Loucy (cell line): Measurements from ENCODE around the gene NDE1.

ENCODE experiments used
- H2AFZ ChIP-seq: fragments of 200-600 bp; sonication (generic); 2 replicates; pipeline ENCODE4 v1.6.0; 2016; ENCODE audit warnings: antibody characterized with exemption, mild to moderate bottlenecking, low read length, moderate library complexity
- H3F3A ChIP-seq: fragments of 200-600 bp; 2 replicates; pipeline ENCODE4 v1.6.0; 2016; ENCODE audit warnings: antibody characterized with exemption, low read depth, mild to moderate bottlenecking
- H3K27me3 ChIP-seq: fragments of 200-600 bp; sonication (generic); 2 replicates; pipeline ENCODE4 v1.6.1; 2014; ENCODE audit warnings: low read length, mild to moderate bottlenecking; ENCODE audit not compliant: insufficient read depth, poor library complexity, severe bottlenecking
- H3K36me3 ChIP-seq: fragments of 200-600 bp; sonication (generic); 2 replicates; pipeline ENCODE4 v1.6.1; 2016; ENCODE audit warnings: low read length; ENCODE audit not compliant: insufficient read depth
- H3K4me1 ChIP-seq: fragments of 200-600 bp; sonication (generic); 2 replicates; pipeline ENCODE4 v1.5.1; 2014; ENCODE audit warnings: low read length, mild to moderate bottlenecking; ENCODE audit not compliant: insufficient read depth, poor library complexity, severe bottlenecking
- H3K4me2 ChIP-seq: fragments of 200-600 bp; sonication (generic); 2 replicates; pipeline ENCODE4 v1.6.0; 2014; ENCODE audit warnings: antibody characterized with exemption, low read length, low read depth, mild to moderate bottlenecking; ENCODE audit not compliant: poor library complexity, severe bottlenecking
- H3K4me3 ChIP-seq: fragments of 200-600 bp; sonication (generic); 2 replicates; pipeline ENCODE4 v1.5.1; 2014; ENCODE audit warnings: low read length, mild to moderate bottlenecking, mixed read lengths; ENCODE audit not compliant: poor library complexity, severe bottlenecking
- H3K79me2 ChIP-seq: fragments of 200-600 bp; sonication (generic); 2 replicates; pipeline ENCODE4 v1.6.1; 2014; ENCODE audit warnings: low read length; ENCODE audit not compliant: insufficient read depth
- H3K9ac ChIP-seq: fragments of 200-600 bp; sonication (generic); 2 replicates; pipeline ENCODE4 v1.6.0; 2014; ENCODE audit warnings: mild to moderate bottlenecking, low read depth, low read length, moderate library complexity; ENCODE audit not compliant: poor library complexity, severe bottlenecking
- H3K9me2 ChIP-seq: fragments of 200-600 bp; sonication (generic); replicated peaks from 2 replicates; pipeline ENCODE4 v1.6.1; 2016; ENCODE audit warnings: low read depth, low read length, mixed read lengths
- H3K9me3 ChIP-seq: fragments of 200-600 bp; sonication (generic); 2 replicates; pipeline ENCODE4 v1.6.1; 2014; ENCODE audit warnings: mild to moderate bottlenecking, antibody characterized with exemption, low read length, low read depth; ENCODE audit not compliant: insufficient read depth
- H4K20me1 ChIP-seq: fragments of 200-600 bp; sonication (generic); 2 replicates; pipeline ENCODE4 v1.6.0; 2014; ENCODE audit warnings: antibody characterized with exemption, low read length, mild to moderate bottlenecking; ENCODE audit not compliant: insufficient read depth, poor library complexity, severe bottlenecking
- EZH2phosphoT487 ChIP-seq: fragments of 200-600 bp; IDR thresholded peaks from 2 replicates; pipeline ENCODE4 v1.6.1; 2018; ENCODE audit warnings: antibody characterized with exemption, mild to moderate bottlenecking, moderate library complexity, borderline replicate concordance
- TF ChIP-seq, protein P1 (sequence below): fragments of 200-600 bp; sonication (generic); conservative IDR thresholded peaks from 2 replicates; pipeline ENCODE4 v1.5.1; 2014; ENCODE audit warnings: mild to moderate bottlenecking, antibody characterized with exemption, low read length

NDE1 gene

DNA sequence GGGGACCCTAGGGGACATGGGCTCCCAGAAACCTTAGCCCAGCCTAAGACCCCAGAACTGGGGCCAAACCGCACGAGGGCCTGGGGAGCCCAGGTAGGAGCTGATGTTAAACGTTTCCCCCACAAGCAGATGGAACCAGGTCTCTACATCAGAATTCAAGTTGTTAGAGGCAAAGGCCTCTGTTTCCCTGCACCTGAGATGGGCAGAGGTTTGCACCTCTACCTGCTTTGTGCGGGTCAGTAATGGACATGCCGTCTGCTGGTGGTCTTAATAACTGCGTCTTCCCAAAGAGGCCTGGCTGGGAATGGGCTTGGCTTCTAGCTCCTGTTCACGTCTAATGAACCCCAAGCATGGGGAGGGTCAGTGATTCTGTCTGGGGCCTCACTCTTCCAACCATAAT is 79.1 kb downstream of the NDE1 start:
- Histone ChIP-seq H2AFZ (no peak overlapping the region), H3K4me2 (no peak overlapping the region), H3F3A (no peaks in the 10 kb centered on the region), H3K9ac (no peak overlapping the region), H3K4me1 (no peaks in the 10 kb centered on the region), H4K20me1 (no peaks in the 10 kb centered on the region), H3K4me3 (no peak overlapping the region), H3K79me2 (no peaks in the 10 kb centered on the region), H3K36me3 (peaks cover 4% of the 10 kb centered on the region; the same call in 1 of the 2 replicates), H3K9me3 (no peaks in the 10 kb centered on the region), H3K9me2 (no peaks in the 10 kb centered on the region), H3K27me3 (no peaks in the 10 kb centered on the region)
- no peak for TF ChIP-seq EZH2phosphoT487
- TF ChIP-seq, protein P1, sequence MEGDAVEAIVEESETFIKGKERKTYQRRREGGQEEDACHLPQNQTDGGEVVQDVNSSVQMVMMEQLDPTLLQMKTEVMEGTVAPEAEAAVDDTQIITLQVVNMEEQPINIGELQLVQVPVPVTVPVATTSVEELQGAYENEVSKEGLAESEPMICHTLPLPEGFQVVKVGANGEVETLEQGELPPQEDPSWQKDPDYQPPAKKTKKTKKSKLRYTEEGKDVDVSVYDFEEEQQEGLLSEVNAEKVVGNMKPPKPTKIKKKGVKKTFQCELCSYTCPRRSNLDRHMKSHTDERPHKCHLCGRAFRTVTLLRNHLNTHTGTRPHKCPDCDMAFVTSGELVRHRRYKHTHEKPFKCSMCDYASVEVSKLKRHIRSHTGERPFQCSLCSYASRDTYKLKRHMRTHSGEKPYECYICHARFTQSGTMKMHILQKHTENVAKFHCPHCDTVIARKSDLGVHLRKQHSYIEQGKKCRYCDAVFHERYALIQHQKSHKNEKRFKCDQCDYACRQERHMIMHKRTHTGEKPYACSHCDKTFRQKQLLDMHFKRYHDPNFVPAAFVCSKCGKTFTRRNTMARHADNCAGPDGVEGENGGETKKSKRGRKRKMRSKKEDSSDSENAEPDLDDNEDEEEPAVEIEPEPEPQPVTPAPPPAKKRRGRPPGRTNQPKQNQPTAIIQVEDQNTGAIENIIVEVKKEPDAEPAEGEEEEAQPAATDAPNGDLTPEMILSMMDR: no peak

DNA sequence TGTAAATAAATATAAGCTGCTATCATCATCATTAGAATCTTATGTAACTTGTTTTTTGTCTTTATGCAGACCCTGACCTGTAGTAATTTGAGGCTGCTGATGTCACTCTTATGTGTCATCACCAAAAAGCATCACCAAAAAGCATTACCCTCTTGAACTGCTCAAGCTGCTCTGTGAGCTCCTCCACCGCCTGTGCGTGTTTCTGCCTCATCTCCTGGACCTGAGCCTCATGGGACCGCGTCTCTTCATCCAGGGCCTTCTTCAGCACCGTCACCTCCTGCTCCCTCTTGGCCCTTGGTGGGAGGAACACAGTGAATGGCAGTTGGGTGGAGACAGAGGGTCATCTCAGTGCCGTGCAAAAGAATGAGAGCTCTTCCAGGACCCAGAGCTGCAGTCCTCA is 82.4 kb downstream of the NDE1 start:
- Histone ChIP-seq H3K4me3 (no peak overlapping the region), H3K9me2 (no peaks in the 10 kb centered on the region), H3F3A (no peaks in the 10 kb centered on the region), H3K4me2 (no peak overlapping the region), H2AFZ (no peak overlapping the region), H4K20me1 (no peaks in the 10 kb centered on the region), H3K9ac (no peak overlapping the region), H3K36me3 (no peaks in the 10 kb centered on the region), H3K79me2 (no peaks in the 10 kb centered on the region), H3K4me1 (no peaks in the 10 kb centered on the region), H3K9me3 (no peaks in the 10 kb centered on the region), H3K27me3 (no peaks in the 10 kb centered on the region)
- TF ChIP-seq, protein P1: no peak
- TF ChIP-seq EZH2phosphoT487: no peak

DNA sequence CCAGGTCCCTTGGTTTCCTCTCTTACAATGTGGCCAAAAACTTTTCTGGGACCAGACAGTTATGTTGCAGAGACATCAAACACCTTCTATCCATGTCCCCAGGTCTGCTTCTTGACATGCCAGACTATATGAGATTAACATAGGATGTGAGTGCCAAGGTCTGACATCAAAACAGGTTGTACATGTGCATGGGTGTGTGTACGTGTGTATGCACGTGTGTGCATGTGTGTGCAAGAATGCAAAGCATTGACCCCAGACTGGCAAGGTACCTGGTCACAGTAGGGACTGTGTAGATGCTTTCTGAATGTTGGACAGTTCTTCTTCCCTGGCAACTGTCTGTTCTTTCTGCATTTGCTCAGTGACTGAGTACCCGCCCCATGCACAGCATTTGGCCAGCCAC is 85.6 kb downstream of the NDE1 start:
- Histone ChIP-seq H4K20me1 (no peaks in the 10 kb centered on the region), H3K27me3 (no peaks in the 10 kb centered on the region), H2AFZ (no peak overlapping the region), H3K4me1 (no peaks in the 10 kb centered on the region), H3K36me3 (no peaks in the 10 kb centered on the region), H3K9me3 (no peaks in the 10 kb centered on the region), H3F3A (no peaks in the 10 kb centered on the region), H3K4me3 (no peak overlapping the region), H3K4me2 (no peak overlapping the region), H3K79me2 (no peaks in the 10 kb centered on the region), H3K9ac (no peak overlapping the region), H3K9me2 (no peaks in the 10 kb centered on the region)
- TF ChIP-seq EZH2phosphoT487: no peak
- TF ChIP-seq, protein P1: no peak
